GM12878 (cell line): ENCODE results near the gene ENDOG. TPM values are rescaled to one million over a fixed set of nuclear protein-coding genes. Genes with fewer than 3 reads are reported as not detected.
A peak's percentile ranks its signal among the peaks of the same experiment; 100 is the strongest.

Experiments
- ATAC-seq: fragments of 200-7000 bp; cut with Tn5 transposase; 3 replicates; pipeline ENCODE4 v1.9.1; 2020; ENCODE audit warnings: mild to moderate bottlenecking, moderate library complexity
- BruUV-seq: library from RNA; stranded (reverse); fragments of 400-500 nt; replicated peaks from 2 replicates; lab custom pipeline; 2021; lab: Mats Ljungman, UMichigan
- CTCF ChIA-PET: fragments of 300-600 bp; sonication (Branson Sonifier 250); formaldehyde crosslinking; extraction: SDS; loops from one replicate; lab custom pipeline; 2021; ENCODE audit warnings: inconsistent platforms; lab: Yijun Ruan, JAX
- POLR2A ChIA-PET: fragments of 350-600 bp; formaldehyde crosslinking; extraction: SDS; loops from one replicate; lab custom pipeline; 2021; ENCODE audit warnings: inconsistent platforms; lab: Charles Lee
- RAD21 ChIA-PET: fragments of 300-600 bp; sonication (Branson Sonifier 250); formaldehyde crosslinking; loops from one replicate; lab custom pipeline; 2023; ENCODE audit warnings: antibody characterized with exemption; ENCODE audit not compliant: unreplicated experiment; lab: Charles Lee
- SMC1A ChIA-PET: fragments of 300-600 bp; sonication (Branson Sonifier 250); formaldehyde crosslinking; loops from one replicate; lab custom pipeline; 2023; ENCODE audit not compliant: unreplicated experiment, uncharacterized antibody; lab: Charles Lee
- DNase-seq: peaks from one replicate; pipeline ENCODE4 v3.0.0-alpha.2; 2011; ENCODE audit warnings: low read depth, low spot score
- FAIRE-seq: peaks from 3 replicates; lab custom pipeline; 2011; peaks lifted over from hg19 to GRCh38; lab: Jason Lieb, UNC
- H2AFZ ChIP-seq: 2 replicates; pipeline ENCODE4 v1.6.0; 2011; ENCODE audit warnings: low read depth, low read length, control low read depth; ENCODE audit not compliant: control insufficient read depth
- H3K27ac ChIP-seq: 2 replicates; pipeline ENCODE4 v1.5.1; 2011; ENCODE audit warnings: control low read depth; ENCODE audit not compliant: control insufficient read depth, insufficient read depth
- H3K27me3 ChIP-seq, 2 experiments: replicated peaks in 1 of 2; 2 replicates each; pipeline versions ENCODE4 v1.6.0 to v1.6.1; 2011; ENCODE audit warnings: low read length in 1 of 2; ENCODE audit not compliant: control insufficient read depth in 2 of 2, insufficient read depth in 2 of 2
- H3K36me3 ChIP-seq, 2 experiments: 2 replicates each; pipeline ENCODE4 v1.5.1; 2011; ENCODE audit warnings: low read length in 1 of 2; ENCODE audit not compliant: control insufficient read depth in 2 of 2, insufficient read depth in 2 of 2
- H3K4me1 ChIP-seq: 2 replicates; pipeline ENCODE4 v1.6.1; 2011; ENCODE audit warnings: mild to moderate bottlenecking, low read length, moderate library complexity, mixed read lengths; ENCODE audit not compliant: control insufficient read depth, insufficient read depth
- H3K4me2 ChIP-seq: 2 replicates; pipeline ENCODE4 v1.6.0; 2011; ENCODE audit warnings: control low read depth; ENCODE audit not compliant: control insufficient read depth, insufficient read depth
- H3K4me3 ChIP-seq: fragments of 200-600 bp; sonication (generic); 2 replicates; pipeline ENCODE4 v1.5.1; 2016
- H3K79me2 ChIP-seq: 2 replicates; pipeline ENCODE4 v1.6.0; 2011; ENCODE audit warnings: low read length; ENCODE audit not compliant: control insufficient read depth, insufficient read depth
- H3K9ac ChIP-seq: 2 replicates; pipeline ENCODE4 v1.8.0; 2011; ENCODE audit warnings: low read length, control low read depth, mixed read lengths; ENCODE audit not compliant: control insufficient read depth, insufficient read depth
- H3K9me3 ChIP-seq: replicated peaks from 3 replicates; pipeline ENCODE4 v1.5.1; 2011; ENCODE audit warnings: mild to moderate bottlenecking, low read length; ENCODE audit not compliant: control insufficient read depth, insufficient read depth
- H4K20me1 ChIP-seq: 2 replicates; pipeline ENCODE4 v1.6.0; 2011; ENCODE audit not compliant: control insufficient read depth, insufficient read depth
- BCLAF1 ChIP-seq: fragments of 450-650 bp; IDR thresholded peaks from 2 replicates; pipeline ENCODE4 v1.6.1; 2017; ENCODE audit warnings: antibody characterized with exemption, mild to moderate bottlenecking, moderate library complexity
- CBX5 ChIP-seq: sonication (generic); IDR thresholded peaks from 2 replicates; pipeline ENCODE4 v1.6.1; 2016; ENCODE audit warnings: low read depth, moderate library complexity, mild to moderate bottlenecking, inconsistent platforms
- CEBPZ ChIP-seq: fragments of 150-350 bp; IDR thresholded peaks from 2 replicates; pipeline ENCODE4 v1.6.1; 2016; ENCODE audit warnings: low read depth, low read length
- E4F1 ChIP-seq: fragments of 450-650 bp; IDR thresholded peaks from 2 replicates; pipeline ENCODE4 v1.6.1; 2018; ENCODE audit warnings: borderline replicate concordance, mild to moderate bottlenecking; ENCODE audit not compliant: partially characterized antibody
- EGR1 ChIP-seq, 2 experiments: IDR thresholded peaks; 1 replicate in 1 of 2; 2 replicates in 1 of 2; pipeline ENCODE4 v1.6.1; 2011 to 2012; ENCODE audit warnings: low read depth in 2 of 2, low read length in 2 of 2, borderline replicate concordance in 1 of 2, mild to moderate bottlenecking in 1 of 2, moderate library complexity in 1 of 2
- FOXK2 ChIP-seq: fragments of 450-650 bp; IDR thresholded peaks from 2 replicates; pipeline ENCODE4 v1.6.1; 2017; ENCODE audit warnings: mild to moderate bottlenecking, moderate library complexity
- IRF4 ChIP-seq: IDR thresholded peaks from 2 replicates; pipeline ENCODE4 v1.6.1; 2011; ENCODE audit warnings: low read depth, low read length
- NFYB ChIP-seq: IDR thresholded peaks from 2 replicates; pipeline ENCODE4 v1.6.1; 2011; ENCODE audit warnings: low read depth, mild to moderate bottlenecking, low read length, improper control_type of control experiment, moderate library complexity; ENCODE audit not compliant: insufficient read depth
- RCOR1 ChIP-seq: conservative IDR thresholded peaks from 2 replicates; pipeline ENCODE4 v1.6.1; 2012; ENCODE audit warnings: low read depth, low read length, improper control_type of control experiment
- STAT1 ChIP-seq: fragments of 450-650 bp; conservative IDR thresholded peaks from 2 replicates; pipeline ENCODE4 v1.6.1; 2014; ENCODE audit warnings: antibody characterized with exemption, mild to moderate bottlenecking
- ZNF24 ChIP-seq: fragments of 450-650 bp; IDR thresholded peaks from 2 replicates; pipeline ENCODE4 v1.6.1; 2017; ENCODE audit warnings: antibody characterized with exemption, mild to moderate bottlenecking
- ZSCAN29 ChIP-seq: fragments of 450-650 bp; IDR thresholded peaks from 2 replicates; pipeline ENCODE4 v1.6.1; 2017; ENCODE audit warnings: mild to moderate bottlenecking, moderate library complexity
- WGBS: methylation state at CpG from one replicate; pipeline ENCODE4 v1.1.6; 2016; ENCODE audit warnings: low lambda C conversion rate; ENCODE audit not compliant: insufficient replicate concordance, insufficient coverage; ENCODE audit errors: missing lambda C conversion rate; 5-methylcytosine and 5-hydroxymethylcytosine counted together
- in situ Hi-C: fragments of 300-500 bp; cut with MboI; formaldehyde crosslinking; loops from 9 replicates; pipeline ENCODE4 v1.14.3; 2018; ENCODE audit warnings: mixed read lengths
- intact Hi-C: fragments of 100-400 bp; cut with micrococcal nuclease; formaldehyde crosslinking; loops from one replicate; pipeline ENCODE4 v1.14.2; 2022; ENCODE audit not compliant: unreplicated experiment
- polyA plus RNA-seq, 11 experiments: library from polyadenylated mRNA; depleted of rRNA in 4 of 11; unstranded in 6 of 11; stranded (reverse) in 5 of 11; fragments of >200 nt; fragmentation: Nextera tagmentation in 4 of 11; fragmentation: Illumina TruSeq in 1 of 11; extraction: Ambion mirVana in 4 of 11; extraction: Trizol in 1 of 11; gene quantifications; 1 replicate in 1 of 11; 2 replicates in 10 of 11; pipeline versions ENCODE4 v1.2.1 to v1.2.3, GENCODE V29; 2011 to 2016; ENCODE audit warnings: inconsistent platforms in 2 of 11, missing spikeins in 2 of 11, low read depth in 1 of 11
- total RNA-seq, 4 experiments: library from RNA; depleted of rRNA in 3 of 4; stranded (reverse); fragments of >200 nt in 3 of 4; fragmentation: Illumina TruSeq in 1 of 4; extraction: Trizol in 1 of 4; gene quantifications; 2 replicates each; pipeline versions ENCODE4 v1.2.1 to v1.2.3, GENCODE V29; 2013 to 2021

ENDOG gene
- total and polyA plus RNA-seq, 10 of the 15 experiments (the other 5 are each of a cell fraction or from before 2014, with no cell fraction given) = 0.84 to 29.2 (median 9.0) TPM

- TF ChIP-seq CEBPZ (no peak), EGR1 (IDR thresholded peaks at IDR 0.05; ENCODE audit: borderline replicate concordance in 1 of 2, low read depth in 2 of 2, low read length in 2 of 2) (peak; percentile 65 to 81), ZSCAN29 (peak; percentile 77), IRF4 (no peak), ZNF24 (peak; percentile 75), RCOR1 (0 out of 2 replicates have a peak, but pooled peaks have one; percentile 33)
Observed at GRCh38 chr9:128771745-128772519, 46.4 kb upstream of the ENDOG start, which contains the start of gene ZER1 (continued).

- Histone ChIP-seq H4K20me1 (no peaks in the 10 kb centered on the region), H3K4me2 (no peak overlapping the region), H2AFZ (no peak overlapping the region), H3K9ac (no peak overlapping the region), H3K27me3 (no peaks in the 10 kb centered on the region), H3K27ac (no peak overlapping the region), H3K79me2 (peaks cover 4% of the 10 kb centered on the region), H3K4me1 (no peaks in the 10 kb centered on the region), H3K9me3 (peaks cover 3% of the 10 kb centered on the region; the same call in 2 of the 3 replicates), H3K36me3 (no peaks in the 10 kb centered on the region), H3K4me3 (no peak overlapping the region)
- RAD21 ChIA-PET = interaction anchor here (0.6 to 1.0 kb wide), 3 partner anchors 17 to 269 kb away, joined by 3 to 5 read pairs (median 4); no protein-coding TSS in a partner anchor
- intact Hi-C loops (loop anchor here (2.0 to 10.0 kb wide), 2 partner anchors 14 to 118 kb away; partner anchors contain the start of genes DYNC2I2 and TBC1D13), in situ Hi-C loops (no loop called here)
- ATAC-seq (no peak), FAIRE-seq (no peak), DNase-seq (no peak)
- POLR2A ChIA-PET = interaction anchor here (0.6 to 1.8 kb wide), 4 partner anchors 13 to 640 kb away, joined by 3 to 10 read pairs (median 4); partner anchors contain the start of gene ENDOG
- no TSS peak for BruUV-seq
- WGBS = 97% methylated on average over 5 of the region's 5 CpGs
- SMC1A ChIA-PET = interaction anchor here (0.8 to 2.9 kb wide), 4 partner anchors 12 to 275 kb away, joined by 3 to 18 read pairs (median 3); partner anchors contain the start of gene ENDOG
- CTCF ChIA-PET = interaction anchor here (0.8 to 3.5 kb wide), 4 partner anchors 9 to 45 kb away, joined by 3 to 14 read pairs (median 4); partner anchors contain the start of gene ENDOG
- TF ChIP-seq CBX5 (no peak), FOXK2 (no peak), STAT1 (no peak), BCLAF1 (no peak), E4F1 (no peak), NFYB (no peak)
Observed at GRCh38 chr9:128773049-128773448, 45.3 kb upstream of the ENDOG start.
